ENCODE measurements around the gene EARS2. TPM values are rescaled to one million over a fixed set of nuclear protein-coding genes. Genes with fewer than 3 reads are reported as not detected.

Gene EARS2
- total and polyA plus RNA-seq, 9 of the 15 experiments (the other 6 are each of a cell fraction or from before 2014, with no cell fraction given) = 17.6 to 58.6 (median 36.3) TPM

GRCh38 chr16:23504453-23505179 is 52.5 kb downstream of the EARS2 start (continued):
- TF ChIP-seq CEBPZ (IDR thresholded peaks at IDR 0.05; ENCODE audit: borderline replicate concordance, low read depth, low read length) (no peak), PHF21A (IDR thresholded peaks at IDR 0.05; ENCODE audit: borderline replicate concordance, low read depth) (no peak), MTA1 (IDR thresholded peaks at IDR 0.05; ENCODE audit: borderline replicate concordance) (no peak), RBM17 (IDR thresholded peaks at IDR 0.05; ENCODE audit: borderline replicate concordance, low read depth, low read length) (no peak), JUND (IDR thresholded peaks at IDR 0.05; ENCODE audit: borderline replicate concordance, low read depth, low read length) (peak; percentile 67), JUND (tag; IDR thresholded peaks at IDR 0.05; ENCODE audit: borderline replicate concordance, low read depth, low read length) (peak; percentile 54; the same call in 2 of the 3 replicates), POLR2H (tag; IDR thresholded peaks at IDR 0.05; ENCODE audit: low read depth) (no peak), HDAC2 (IDR thresholded peaks at IDR 0.05) (no peak), ETV1 (tag; conservative IDR thresholded peaks at IDR 0.05; ENCODE audit: low read depth) (no peak), PRMT5 (CRISPR knock-in tag; IDR thresholded peaks at IDR 0.05) (no peak), EZH2 (IDR thresholded peaks at IDR 0.05; ENCODE audit: borderline replicate concordance, low read depth, low read length) (no peak), ARID2 (IDR thresholded peaks at IDR 0.05) (no peak), NR2C1 (IDR thresholded peaks at IDR 0.05) (peak; percentile 42; the same call in 1 of the 2 replicates), NR2C1 (tag; IDR thresholded peaks at IDR 0.05) (peak; percentile 66), ARID3B (CRISPR knock-in tag; IDR thresholded peaks at IDR 0.05; ENCODE audit: borderline replicate concordance) (no peak), THRB (CRISPR knock-in tag; conservative IDR thresholded peaks at IDR 0.05) (no peak), ZFP30 (CRISPR knock-in tag; IDR thresholded peaks at IDR 0.05; ENCODE audit: borderline replicate concordance) (no peak), WHSC1 (IDR thresholded peaks at IDR 0.05; ENCODE audit: low read length) (no peak), DEAF1 (CRISPR knock-in tag; IDR thresholded peaks at IDR 0.05) (no peak), MAX (CRISPR knock-in tag; IDR thresholded peaks at IDR 0.05) (no peak; the same call in 1 of the 2 replicates)
